HG03103 (cell line): ENCODE measurements around the gene NRG3.

Experiments
- ATAC-seq: cut with Tn5 transposase; IDR thresholded peaks from one replicate; pipeline ENCODE4 v1.9.1; 2021; ENCODE audit warnings: low read depth; ENCODE audit not compliant: unreplicated experiment

Gene NRG3

GRCh38 chr10:82452046-82452445, 577.1 kb downstream of the NRG3 start:
- no peak for ATAC-seq

DNA sequence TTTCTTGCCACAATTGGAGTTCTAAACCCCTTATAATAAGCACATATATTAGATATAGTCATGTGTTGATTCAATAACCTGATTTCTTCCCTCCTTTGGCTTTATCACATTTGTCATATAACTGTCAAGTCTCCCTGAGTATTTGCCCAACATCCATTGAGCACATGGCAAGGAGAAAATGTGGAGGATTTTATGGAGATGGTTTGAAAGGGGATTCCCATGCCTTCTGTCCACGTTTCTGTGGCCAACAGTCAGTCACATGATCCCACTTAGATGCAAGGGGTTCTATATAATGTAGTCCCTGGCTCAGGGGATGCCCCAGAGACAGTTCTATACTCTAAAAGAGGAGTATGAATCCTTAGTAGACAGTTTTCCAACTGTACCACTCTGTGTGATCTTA, 577.7 kb downstream of the NRG3 start:
- ATAC-seq: no peak

DNA sequence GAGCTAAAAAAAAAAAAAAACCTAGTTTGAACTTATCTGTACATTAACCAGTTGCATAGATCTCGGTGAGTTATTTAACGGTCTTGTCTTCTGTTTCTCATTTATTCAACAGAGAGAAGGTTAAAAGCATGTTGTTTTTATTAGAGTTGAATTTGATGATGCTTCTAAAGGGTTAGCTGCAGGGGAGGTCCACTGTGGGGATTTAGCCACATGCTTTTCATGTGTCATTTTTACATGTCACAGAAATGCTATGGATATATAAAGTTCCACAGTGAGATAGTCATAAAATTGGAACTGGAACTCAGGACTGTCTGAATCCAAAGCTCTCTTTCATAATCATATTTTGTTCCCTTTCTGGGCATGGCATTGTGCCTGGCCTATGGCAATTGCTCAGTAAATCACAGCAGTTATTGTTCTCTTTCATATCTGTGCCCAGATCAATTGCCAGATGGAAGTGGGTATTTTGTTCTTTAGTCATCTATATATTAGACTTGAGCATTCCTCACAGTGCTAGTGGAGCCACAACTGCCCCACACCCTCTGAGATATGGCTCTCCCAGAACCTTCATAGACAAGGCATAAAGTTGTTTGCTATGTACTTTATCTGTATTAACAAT, 578.8 kb downstream of the NRG3 start:
- ATAC-seq: no peak

DNA sequence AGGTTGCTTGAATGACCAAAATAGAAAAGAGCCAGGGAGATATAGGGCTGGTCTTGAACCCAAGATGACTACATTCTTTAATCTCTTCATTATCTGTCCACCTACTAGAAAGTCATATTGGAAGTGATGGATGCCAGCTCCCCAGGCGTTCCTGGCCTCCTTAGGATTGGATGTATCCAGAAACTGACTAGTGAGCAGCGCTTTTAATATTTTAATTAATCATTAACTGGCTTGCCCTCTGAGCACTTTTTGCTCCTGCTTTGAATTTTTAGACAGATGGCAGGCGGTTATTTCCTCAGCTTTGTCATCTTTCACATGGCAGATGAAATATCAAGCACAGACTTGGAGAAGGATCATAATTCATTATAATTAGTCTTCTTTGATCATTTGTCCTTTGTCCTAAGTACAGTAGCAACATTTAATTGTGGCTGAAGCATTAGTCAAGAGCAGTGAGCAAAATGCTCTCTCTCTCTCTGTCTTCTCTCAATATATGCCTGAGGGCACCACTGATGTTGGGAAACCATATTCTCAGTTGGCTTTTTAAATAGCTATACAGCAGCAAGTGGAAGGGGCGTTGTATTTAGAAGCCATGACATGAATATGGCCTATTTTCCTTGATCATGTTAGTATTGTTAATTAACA, 588.0 kb downstream of the NRG3 start:
- no peak for ATAC-seq

GRCh38 chr10:82463614-82464013, 588.6 kb downstream of the NRG3 start:
- no peak for ATAC-seq

DNA sequence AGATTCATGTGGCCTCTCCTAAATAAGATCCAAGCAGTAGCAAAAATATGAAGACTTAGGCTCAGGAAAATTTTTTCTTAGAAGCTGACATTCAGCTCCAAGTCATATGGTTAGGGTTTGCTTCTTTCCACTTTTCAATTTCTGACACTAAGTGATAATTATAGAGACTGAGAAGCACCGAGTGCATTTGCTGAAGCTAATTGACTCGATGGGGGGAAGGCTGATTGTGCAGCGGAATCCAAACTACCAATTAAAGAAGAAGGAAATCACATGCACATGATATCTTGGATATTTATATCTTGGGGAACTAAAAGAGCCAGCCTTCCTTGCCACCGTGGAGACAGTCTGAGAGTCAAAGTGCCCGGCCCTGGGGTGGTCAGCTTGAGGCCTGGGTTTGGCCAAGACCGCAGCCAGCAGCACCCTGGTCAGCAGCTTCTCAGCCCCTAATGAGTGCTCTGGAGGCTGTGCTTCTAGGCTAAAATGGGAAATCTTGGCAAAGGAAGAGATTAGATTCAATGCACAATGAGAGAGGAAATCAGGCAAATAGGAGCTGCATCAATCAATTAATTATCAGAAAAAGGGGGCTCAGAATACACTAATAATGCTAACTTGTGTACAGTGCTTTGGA, 589.3 kb downstream of the NRG3 start:
- no peak for ATAC-seq

DNA sequence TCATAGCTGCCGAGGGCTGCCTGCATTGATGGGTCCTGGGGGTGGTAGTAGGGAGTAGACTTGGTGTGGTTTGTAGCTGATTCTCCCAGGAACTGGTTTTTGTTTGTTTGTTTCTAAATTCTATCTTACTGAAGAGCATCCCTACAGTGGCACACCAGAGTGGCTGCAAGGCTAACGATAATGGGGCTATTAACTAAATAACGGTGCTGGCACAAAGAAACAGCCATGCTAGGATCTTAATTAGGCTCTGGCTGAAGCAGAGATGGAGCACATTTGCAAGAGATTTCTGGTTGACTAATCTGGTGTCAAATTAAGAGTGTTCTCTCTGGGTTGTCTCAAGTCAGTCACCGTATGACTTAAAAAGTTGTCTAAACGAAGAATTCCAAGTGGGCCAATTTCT, 590.0 kb downstream of the NRG3 start:
- ATAC-seq: no peak

GRCh38 chr10:82468453-82468852, 593.5 kb downstream of the NRG3 start:
- no peak for ATAC-seq

DNA sequence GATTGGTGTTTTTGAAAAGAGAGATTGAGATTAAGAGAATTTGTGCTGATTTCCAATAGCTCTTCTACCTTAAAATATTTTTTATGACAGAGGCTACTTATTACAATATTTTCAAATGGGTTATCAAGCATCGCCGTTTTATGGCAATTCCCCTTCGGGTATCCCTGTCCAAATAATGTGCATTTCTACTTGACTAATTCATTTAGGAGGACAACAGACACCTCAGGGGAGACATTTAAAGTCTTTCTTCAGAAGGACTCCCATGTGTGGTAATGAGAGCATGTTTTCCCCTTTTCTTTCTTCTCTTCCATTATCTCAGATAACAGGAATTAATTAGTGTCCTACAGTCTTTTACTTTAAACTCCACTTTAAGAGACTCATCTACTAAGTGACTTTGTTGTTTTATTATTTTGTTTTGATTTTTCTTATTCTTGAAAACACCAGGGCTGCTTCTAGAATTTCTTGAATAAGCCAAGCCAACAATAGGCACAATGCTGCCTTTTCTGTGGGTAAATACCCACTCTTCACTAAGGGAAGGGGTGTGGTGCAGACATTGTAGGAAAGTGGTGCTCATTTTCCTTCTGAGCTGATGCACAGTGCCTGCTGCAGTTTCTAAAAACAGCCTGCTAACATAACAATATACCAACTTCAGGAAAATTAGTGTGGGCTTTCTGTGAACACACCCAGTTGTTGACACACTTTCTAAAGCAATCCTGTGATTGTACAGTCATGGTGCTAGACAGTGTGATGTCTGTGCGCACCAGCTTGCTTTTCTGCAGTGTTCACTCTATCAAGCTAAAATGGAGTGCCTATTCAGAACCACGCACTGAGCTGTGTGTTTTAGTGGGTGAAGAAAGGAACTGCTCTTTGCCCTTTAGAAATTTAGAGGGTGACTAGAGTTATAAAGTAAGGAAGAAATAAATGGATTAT, 597.7 kb downstream of the NRG3 start:
- no peak for ATAC-seq

GRCh38 chr10:82477776-82478175, 602.8 kb downstream of the NRG3 start:
- no peak for ATAC-seq

DNA sequence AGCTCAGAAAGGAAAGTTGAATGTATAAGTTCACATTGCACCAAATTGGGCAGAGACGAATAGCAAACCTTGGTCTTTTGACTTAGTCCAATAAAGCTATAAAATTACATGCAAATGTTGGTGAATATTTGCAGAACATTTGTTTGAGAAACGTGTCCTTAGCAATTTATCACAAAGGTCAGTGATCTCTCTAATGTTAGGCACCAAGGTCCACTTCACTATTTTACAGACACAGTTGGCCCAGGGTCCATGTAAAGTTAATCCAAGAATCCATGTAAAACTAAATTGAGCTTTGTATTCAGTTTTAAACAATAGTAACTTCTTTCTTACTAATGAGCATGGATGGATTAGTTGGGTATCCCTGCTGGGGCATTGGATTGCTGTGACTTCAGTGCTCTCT, 617.7 kb downstream of the NRG3 start:
- no peak for ATAC-seq

GRCh38 chr10:82496114-82496513, 621.1 kb downstream of the NRG3 start:
- ATAC-seq: no peak

- ATAC-seq: no peak
These were observed 622.4 kb downstream of the NRG3 start for GRCh38 chr10:82497439-82497838.

DNA sequence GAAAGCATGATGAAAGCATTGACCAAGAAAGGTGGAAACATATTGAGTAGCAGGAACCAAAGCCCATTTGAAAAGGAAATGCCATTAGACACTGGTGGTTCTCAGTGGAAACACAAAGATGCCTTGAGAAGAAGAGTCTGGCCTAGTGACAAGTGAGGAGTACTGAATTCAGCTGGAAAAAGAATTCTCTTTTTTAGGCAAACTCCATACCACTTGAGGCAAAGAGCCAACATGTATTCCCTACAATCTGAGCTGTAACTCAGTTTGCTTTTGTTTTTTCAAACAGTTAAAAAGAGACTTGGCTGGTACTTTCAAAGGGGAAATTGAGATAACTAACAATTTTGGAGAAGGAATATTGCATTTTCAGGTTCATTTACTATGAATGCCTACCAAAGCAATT, 624.0 kb downstream of the NRG3 start:
- no peak for ATAC-seq

- no peak for ATAC-seq
These were observed 630.0 kb downstream of the NRG3 start for GRCh38 chr10:82505009-82505408.

DNA sequence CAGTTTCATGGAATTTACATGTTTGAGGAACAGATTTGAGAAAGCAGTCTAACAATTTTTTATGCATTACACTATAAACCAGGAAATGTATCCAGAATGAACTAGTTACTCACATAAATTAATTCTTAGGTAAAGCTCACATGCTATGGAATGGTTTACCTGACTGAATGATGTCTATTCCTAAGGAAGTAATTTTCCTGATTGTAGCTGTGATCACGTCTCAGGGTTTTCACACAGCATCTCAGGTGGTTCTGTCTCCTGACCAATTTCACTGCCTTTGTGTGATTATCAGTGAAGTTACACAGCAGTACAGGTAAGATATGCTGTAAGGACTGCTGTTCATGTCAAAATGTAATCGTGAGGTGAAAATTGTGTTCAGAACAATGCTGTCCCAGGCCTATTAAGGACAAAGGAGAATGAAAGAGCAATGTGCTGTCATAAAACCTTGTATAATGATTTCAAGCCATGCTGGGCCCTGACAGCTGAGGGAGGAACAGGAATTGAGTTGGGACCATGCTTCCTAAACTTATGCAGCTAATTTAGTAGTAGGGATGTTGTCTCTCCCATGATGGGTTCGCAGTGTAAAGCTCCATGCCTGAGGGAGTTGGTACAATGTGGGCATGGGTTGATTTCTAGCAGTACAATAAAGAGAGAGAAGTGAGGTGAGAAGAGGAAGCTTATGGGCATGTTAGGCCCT, 631.8 kb downstream of the NRG3 start:
- no peak for ATAC-seq

- ATAC-seq: no peak
These were observed 640.3 kb downstream of the NRG3 start for GRCh38 chr10:82515256-82515655.

DNA sequence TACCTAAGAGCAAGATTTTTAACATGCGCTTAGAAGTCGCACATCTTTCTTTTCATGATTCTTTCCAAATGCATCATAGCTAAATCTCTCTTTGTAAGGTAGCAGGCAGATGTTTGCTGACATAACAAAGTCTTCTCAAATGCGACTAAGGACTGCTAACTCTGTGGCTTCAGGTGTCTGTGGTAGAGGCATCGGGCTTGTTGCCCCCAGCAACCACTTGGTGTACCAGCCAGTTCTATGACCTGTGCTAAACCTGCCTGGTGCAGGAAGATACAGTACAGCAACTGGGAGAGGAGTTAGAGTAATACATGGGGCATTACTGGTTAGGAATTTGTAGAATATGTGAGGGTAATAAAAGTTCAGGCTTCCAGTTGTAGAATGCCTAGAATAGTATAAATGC, 654.1 kb downstream of the NRG3 start:
- no peak for ATAC-seq

- ATAC-seq: no peak
These were observed 660.5 kb downstream of the NRG3 start for GRCh38 chr10:82535457-82535856.

DNA sequence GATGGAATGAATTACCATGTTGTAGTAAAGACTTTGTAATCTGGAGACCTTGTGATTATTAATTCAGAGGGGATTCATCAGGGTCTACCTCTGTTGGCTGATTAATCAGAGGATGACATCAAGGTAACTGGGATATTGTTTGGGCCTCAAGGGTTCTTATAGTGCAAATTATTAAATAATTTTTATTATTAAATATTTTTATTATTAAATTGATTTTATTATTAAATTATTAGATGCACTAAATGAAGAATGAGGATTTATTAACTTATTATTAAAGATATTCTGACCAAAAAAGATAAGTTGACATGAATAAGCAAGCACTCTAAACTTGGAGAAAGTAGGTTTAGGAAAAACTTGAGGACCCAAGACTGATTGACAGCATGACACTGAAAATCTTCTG, 661.7 kb downstream of the NRG3 start:
- no peak for ATAC-seq

DNA sequence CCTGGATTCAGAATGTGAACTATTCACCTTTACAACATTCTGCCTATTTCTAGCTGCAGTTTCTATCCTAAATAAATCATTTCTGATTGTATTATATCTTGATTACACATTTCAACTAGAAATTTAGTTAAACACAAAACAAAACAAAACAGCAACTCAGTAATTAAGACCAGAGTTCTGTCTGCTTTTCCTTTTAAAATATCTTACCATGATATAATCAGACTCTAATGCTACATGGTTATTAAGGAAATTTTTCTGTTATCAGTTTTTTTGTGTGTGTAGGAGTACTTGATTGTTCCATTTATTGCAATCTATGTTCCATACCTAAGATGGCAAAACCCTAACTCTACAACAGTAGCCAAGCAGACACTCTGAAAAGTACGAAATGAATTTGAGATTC, 663.3 kb downstream of the NRG3 start:
- ATAC-seq: no peak
